Astrocyte (in vitro differentiated cells and primary cell): ENCODE measurements around the gene FEM1B.

Experiments used
- EZH2 ChIP-seq: IDR thresholded peaks from 2 replicates; pipeline ENCODE4 v1.6.1; 2012; ENCODE audit warnings: mild to moderate bottlenecking, low read length, inconsistent platforms; ENCODE audit not compliant: insufficient read depth
- TF ChIP-seq, protein P1 (sequence below): IDR thresholded peaks from 2 replicates; pipeline ENCODE4 v1.5.1; 2011; ENCODE audit warnings: low read depth, mild to moderate bottlenecking, inconsistent platforms, low read length, moderate library complexity; ENCODE audit not compliant: insufficient read depth

DNA sequence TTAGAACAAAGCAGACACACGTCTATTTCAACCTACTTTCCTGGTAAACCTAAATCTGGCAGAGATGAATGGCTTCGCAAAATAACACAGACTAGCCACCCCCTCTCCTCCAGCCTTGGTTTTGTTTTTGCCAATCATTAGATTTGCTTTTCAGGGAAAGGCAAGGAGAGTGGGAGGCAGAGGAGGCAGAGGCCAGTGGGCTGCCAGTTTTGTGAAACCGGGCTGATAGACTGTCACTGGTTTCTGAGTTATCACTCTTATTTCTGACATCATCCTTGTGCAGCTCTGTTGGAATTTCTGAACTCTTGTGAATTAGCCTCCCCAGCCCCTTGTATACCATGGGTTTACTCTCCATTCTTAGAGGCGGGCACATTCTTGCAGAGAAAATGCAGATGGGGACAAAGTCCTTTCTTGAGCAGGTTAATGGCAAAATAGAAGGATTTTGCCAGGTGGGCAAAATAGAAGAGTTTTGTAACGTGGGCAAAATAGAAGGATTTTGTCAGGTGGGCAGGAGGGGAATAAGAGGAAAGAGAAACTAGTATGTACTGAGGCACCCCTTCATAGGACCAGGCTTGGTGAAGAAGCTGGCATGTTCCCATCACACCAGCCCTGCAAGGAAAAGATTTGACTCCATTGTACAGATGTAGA, 3.2 kb upstream of the FEM1B start:
- TF ChIP-seq EZH2: no peak
- TF ChIP-seq, protein P1, sequence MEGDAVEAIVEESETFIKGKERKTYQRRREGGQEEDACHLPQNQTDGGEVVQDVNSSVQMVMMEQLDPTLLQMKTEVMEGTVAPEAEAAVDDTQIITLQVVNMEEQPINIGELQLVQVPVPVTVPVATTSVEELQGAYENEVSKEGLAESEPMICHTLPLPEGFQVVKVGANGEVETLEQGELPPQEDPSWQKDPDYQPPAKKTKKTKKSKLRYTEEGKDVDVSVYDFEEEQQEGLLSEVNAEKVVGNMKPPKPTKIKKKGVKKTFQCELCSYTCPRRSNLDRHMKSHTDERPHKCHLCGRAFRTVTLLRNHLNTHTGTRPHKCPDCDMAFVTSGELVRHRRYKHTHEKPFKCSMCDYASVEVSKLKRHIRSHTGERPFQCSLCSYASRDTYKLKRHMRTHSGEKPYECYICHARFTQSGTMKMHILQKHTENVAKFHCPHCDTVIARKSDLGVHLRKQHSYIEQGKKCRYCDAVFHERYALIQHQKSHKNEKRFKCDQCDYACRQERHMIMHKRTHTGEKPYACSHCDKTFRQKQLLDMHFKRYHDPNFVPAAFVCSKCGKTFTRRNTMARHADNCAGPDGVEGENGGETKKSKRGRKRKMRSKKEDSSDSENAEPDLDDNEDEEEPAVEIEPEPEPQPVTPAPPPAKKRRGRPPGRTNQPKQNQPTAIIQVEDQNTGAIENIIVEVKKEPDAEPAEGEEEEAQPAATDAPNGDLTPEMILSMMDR: no peak
